NCI-H146 treated with DMSO at 0.1 percent for 48 hours (cell line): ENCODE results near the gene ARG2.

Source experiments
- DNase-seq: peaks from one replicate; lab custom pipeline; 2025; ENCODE audit not compliant: unreplicated experiment; lab: John Stamatoyannopoulos, UW

ARG2 gene

GRCh38 chr14:67675219-67675582, 55.5 kb downstream of the ARG2 start:
- no peak for DNase-seq

GRCh38 chr14:67679006-67679405, 59.3 kb downstream of the ARG2 start:
- no peak for DNase-seq

GRCh38 chr14:67680121-67680602, 60.4 kb downstream of the ARG2 start:
- no peak for DNase-seq

GRCh38 chr14:67680941-67681340, 61.2 kb downstream of the ARG2 start:
- DNase-seq: no peak

- DNase-seq: no peak
Measured at GRCh38 chr14:67683842-67684241, 64.1 kb downstream of the ARG2 start.

- no peak for DNase-seq
Measured at GRCh38 chr14:67690011-67690410, 70.3 kb downstream of the ARG2 start.

- DNase-seq: peak; percentile 74
Measured at GRCh38 chr14:67694791-67695393, 75.2 kb downstream of the ARG2 start.

GRCh38 chr14:67695394-67695949, 75.8 kb downstream of the ARG2 start, which contains the start of gene RDH11:
Gene RDH11 (minus strand): TSS chr14:67695764. CDS start chr14:67695703, 61 bp downstream.
- peak; percentile 74 for DNase-seq

- DNase-seq: no peak
Measured at GRCh38 chr14:67697006-67697405, 77.3 kb downstream of the ARG2 start.

GRCh38 chr14:67698179-67698578, 78.5 kb downstream of the ARG2 start:
- no peak for DNase-seq
